GM21360 (cell line): ENCODE data around the gene MPO.

ENCODE experiments used
- ATAC-seq: cut with Tn5 transposase; IDR thresholded peaks from one replicate; pipeline ENCODE4 v1.9.1; 2021; ENCODE audit warnings: mild to moderate bottlenecking, moderate library complexity; ENCODE audit not compliant: unreplicated experiment

Gene MPO

GRCh38 chr17:58238147-58238634, 42.5 kb downstream of the MPO start, which contains the start of gene LPO:
Gene LPO (plus strand): TSS chr17:58238584. CDS start chr17:58242980, 4,396 bp downstream.
- ATAC-seq = no peak

DNA sequence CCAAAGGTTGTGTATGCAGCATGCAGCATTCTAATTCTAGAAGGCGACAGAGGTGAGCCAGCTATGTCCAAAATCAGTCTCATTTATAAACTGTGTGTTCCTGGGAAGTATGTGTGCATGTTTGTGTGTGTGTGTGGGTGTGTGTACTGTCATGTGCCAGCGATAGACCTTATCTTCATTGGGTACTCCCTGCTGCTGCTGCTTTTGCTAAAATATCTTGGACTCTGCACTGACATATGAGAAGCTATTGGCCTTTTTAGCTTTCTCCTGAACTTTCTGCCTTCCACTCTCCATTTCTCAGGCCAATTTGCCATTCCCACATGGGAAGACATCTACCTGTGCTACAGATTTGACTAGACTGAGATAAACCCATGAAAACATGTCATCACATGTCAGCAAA, 44.3 kb downstream of the MPO start:
- no peak for ATAC-seq

DNA sequence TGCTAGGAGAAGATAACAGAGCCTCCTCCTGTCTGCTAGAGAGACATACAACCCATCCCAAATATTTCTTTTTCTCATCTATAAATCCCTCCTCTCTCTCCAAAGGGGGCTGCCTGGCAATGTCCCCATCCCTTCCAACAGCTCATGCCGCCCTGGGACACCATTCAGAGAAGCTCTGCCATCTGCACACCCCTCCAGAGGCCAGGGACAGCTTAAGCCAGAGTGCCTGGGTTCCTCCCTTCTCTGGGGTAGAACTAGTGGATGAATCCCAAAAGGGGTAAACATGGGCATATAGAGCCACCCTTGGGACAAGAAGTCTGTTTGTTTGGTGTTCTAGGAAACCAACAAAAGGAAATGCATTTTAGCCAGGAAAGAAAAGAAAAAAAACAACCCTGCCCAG, 44.9 kb downstream of the MPO start:
- no peak for ATAC-seq

DNA sequence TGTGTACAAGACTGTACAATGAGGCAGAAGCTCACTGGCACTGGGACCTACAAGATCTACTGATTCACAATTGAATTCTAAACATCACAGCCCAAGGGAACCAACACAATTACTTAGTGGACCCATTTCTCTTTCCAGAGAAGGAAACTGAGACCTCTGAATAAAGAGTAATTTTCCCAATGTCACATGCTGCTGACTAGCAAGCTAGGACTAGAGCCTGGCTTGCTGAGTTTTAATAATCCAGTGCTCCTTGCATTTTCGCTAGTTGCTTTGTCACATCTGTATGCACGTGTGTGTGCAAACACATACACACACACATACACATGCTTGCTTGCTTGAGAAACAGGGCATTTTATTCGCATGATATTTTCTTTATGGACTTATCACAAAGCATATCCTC, 46.2 kb downstream of the MPO start:
- ATAC-seq = no peak

GRCh38 chr17:58233543-58233942, 47.2 kb downstream of the MPO start:
- ATAC-seq = no peak

GRCh38 chr17:58232707-58233156, 48.0 kb downstream of the MPO start:
- ATAC-seq = peak; percentile 60

DNA sequence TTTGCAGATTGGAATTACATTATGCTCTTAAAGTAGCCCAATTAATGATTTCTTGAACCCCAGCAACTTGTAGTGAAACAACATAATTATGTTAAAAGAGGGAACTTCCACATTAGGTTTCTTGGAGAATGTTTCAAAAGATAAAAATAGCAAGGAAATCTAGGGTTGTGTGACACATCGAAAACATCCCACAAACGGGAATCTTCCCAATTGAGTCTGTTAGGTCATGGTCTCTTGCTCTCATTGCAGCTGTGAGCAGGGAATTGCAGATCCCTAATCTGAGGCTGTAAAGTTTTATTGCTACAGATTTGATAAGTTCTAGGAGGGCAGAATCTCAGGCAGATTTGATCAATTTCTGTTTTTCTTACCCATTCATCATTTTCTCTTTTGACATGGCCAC, 49.1 kb downstream of the MPO start:
- ATAC-seq = no peak

GRCh38 chr17:58229881-58230280, 50.9 kb downstream of the MPO start:
- no peak for ATAC-seq

DNA sequence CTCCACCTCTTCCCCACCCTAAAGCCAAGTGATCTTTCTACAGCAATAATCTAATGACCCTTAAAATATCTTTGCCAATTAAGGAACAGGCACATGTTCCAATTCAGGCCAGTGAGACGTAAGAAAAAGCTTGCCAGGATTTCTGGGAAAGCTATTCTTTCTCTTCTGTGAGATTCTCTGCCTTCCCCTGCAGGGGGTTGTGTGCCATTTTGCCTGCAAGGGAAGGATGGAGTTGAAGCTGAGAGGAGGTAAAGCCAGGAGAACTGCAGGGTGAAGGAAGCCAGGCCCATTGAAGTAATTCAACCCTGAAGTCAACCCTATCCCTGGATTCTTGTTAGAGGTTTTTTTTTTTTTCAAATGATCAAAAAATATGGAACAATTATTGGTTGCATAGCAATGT, 51.4 kb downstream of the MPO start:
- no peak for ATAC-seq

GRCh38 chr17:58228679-58229078, 52.1 kb downstream of the MPO start:
- no peak for ATAC-seq

GRCh38 chr17:58227733-58228132, 53.0 kb downstream of the MPO start:
- ATAC-seq = no peak

- no peak for ATAC-seq
These were observed 56.4 kb downstream of the MPO start for GRCh38 chr17:58224315-58224714.
